ENCODE measurements around the gene FKBP5. TPM values are rescaled to one million over a fixed set of nuclear protein-coding genes. Genes with fewer than 3 reads are reported as not detected.

FKBP5 gene
- total and polyA plus RNA-seq, 9 donors: 36.2 to 231 (median 142) TPM

GRCh38 chr6:35718911-35719381, 30.2 kb upstream of the FKBP5 start:
- no peak for TF ChIP-seq POLR2A (IDR thresholded peaks at IDR 0.05)
- no peak for TF ChIP-seq CTCF (IDR thresholded peaks at IDR 0.05)
- TF ChIP-seq EP300 (IDR thresholded peaks at IDR 0.05): no peak
- peak overlapping the region; percentile 58 to 65 for H3K27ac ChIP-seq
- no peak overlapping the region for H3K4me3 ChIP-seq
- no peaks in the 10 kb centered on the region for H3K27me3 ChIP-seq
- H3K9me3 ChIP-seq: no peaks in the 10 kb centered on the region
- no peaks in the 10 kb centered on the region for H3K36me3 ChIP-seq
- DNase-seq: peak in 3 of 5 donors; percentile 57 to 65 (median 58)
- intact Hi-C loops (cut with DNase I): no loop called here
- H3K4me1 ChIP-seq (ENCODE audit: insufficient read depth): peaks cover 27% of the 10 kb centered on the region
- 75 to 80% (median 78%) methylated on average over 2 of the region's 2 CpGs for WGBS, 3 donors

- 86 to 87% (median 86%) methylated on average over 4 of the region's 4 CpGs for WGBS, 3 donors
- no peaks in the 10 kb centered on the region for H3K9me3 ChIP-seq
Observed at GRCh38 chr6:35718375-35718736, 29.6 kb upstream of the FKBP5 start.

GRCh38 chr6:35717449-35718374, 29.0 kb upstream of the FKBP5 start:
- H3K27me3 ChIP-seq: no peaks in the 10 kb centered on the region
- TF ChIP-seq POLR2A (IDR thresholded peaks at IDR 0.05) (no peak), CTCF (IDR thresholded peaks at IDR 0.05) (no peak), EP300 (IDR thresholded peaks at IDR 0.05) (no peak)
- H3K4me1 ChIP-seq (ENCODE audit: insufficient read depth): peaks cover 23% of the 10 kb centered on the region
- no peaks in the 10 kb centered on the region for H3K9me3 ChIP-seq
- 73 to 77% (median 74%) methylated on average over 19 of the region's 19 CpGs for WGBS, 3 donors
- no peaks in the 10 kb centered on the region for H3K36me3 ChIP-seq
- no peak overlapping the region for H3K4me3 ChIP-seq
- DNase-seq: peak in 1 of 5 donors; percentile 17
- intact Hi-C loops (cut with DNase I): no loop called here
- H3K27ac ChIP-seq: peak overlapping the region; percentile 58 to 65

More at GRCh38 chr6:35718375-35718736, 29.6 kb upstream of the FKBP5 start:
- TF ChIP-seq POLR2A (IDR thresholded peaks at IDR 0.05): no peak
- TF ChIP-seq CTCF (IDR thresholded peaks at IDR 0.05): no peak
- no peak for TF ChIP-seq EP300 (IDR thresholded peaks at IDR 0.05)
- intact Hi-C loops (cut with DNase I): no loop called here
- Histone ChIP-seq H3K27ac (peak overlapping the region; percentile 58 to 65), H3K36me3 (no peaks in the 10 kb centered on the region), H3K4me3 (no peak overlapping the region), H3K27me3 (no peaks in the 10 kb centered on the region), H3K4me1 (ENCODE audit: insufficient read depth) (peaks cover 25% of the 10 kb centered on the region)
- DNase-seq: peak in 1 of 5 donors; percentile 11

- 68 to 81% (median 79%) methylated on average over 2 of the region's 2 CpGs for WGBS, 3 donors
- Histone ChIP-seq H3K4me1 (ENCODE audit: insufficient read depth) (peaks cover 20% of the 10 kb centered on the region), H3K27ac (no peak overlapping the region), H3K4me3 (no peak overlapping the region), H3K36me3 (no peaks in the 10 kb centered on the region), H3K27me3 (no peaks in the 10 kb centered on the region), H3K9me3 (no peaks in the 10 kb centered on the region)
- TF ChIP-seq CTCF (IDR thresholded peaks at IDR 0.05): no peak
- TF ChIP-seq EP300 (IDR thresholded peaks at IDR 0.05): no peak
- TF ChIP-seq POLR2A (IDR thresholded peaks at IDR 0.05): no peak
- intact Hi-C loops (cut with DNase I): no loop called here
- peak in 1 of 5 donors; percentile 6 for DNase-seq
Observed at GRCh38 chr6:35716798-35717197, 28.1 kb upstream of the FKBP5 start.

Data from ovary (tissue), 9 donors.